NB4 (cell line): ENCODE measurements around the gene RASA2.

Experiments
- CTCF ChIP-seq: IDR thresholded peaks from one replicate; pipeline ENCODE4 v1.5.1; 2012; ENCODE audit warnings: low read depth, low read length
- MYC ChIP-seq: IDR thresholded peaks from 2 replicates; pipeline ENCODE4 v1.6.1; 2011; ENCODE audit warnings: low read depth, low read length

GRCh38 chr3:141456301-141456625 is 30.6 kb upstream of the RASA2 start:
- TF ChIP-seq MYC (no peak), CTCF (no peak)
